GM19023 (cell line): ENCODE results near the gene NUDT4.
"Not testable (repeated sequence)": the region's sequence is repeated elsewhere in the genome, so short reads cannot be mapped to it uniquely, and the experiment has no call there.

Experiments used
- ATAC-seq: cut with Tn5 transposase; IDR thresholded peaks from one replicate; pipeline ENCODE4 v1.9.1; 2021; ENCODE audit warnings: mild to moderate bottlenecking, moderate library complexity; ENCODE audit not compliant: unreplicated experiment

NUDT4 gene

DNA sequence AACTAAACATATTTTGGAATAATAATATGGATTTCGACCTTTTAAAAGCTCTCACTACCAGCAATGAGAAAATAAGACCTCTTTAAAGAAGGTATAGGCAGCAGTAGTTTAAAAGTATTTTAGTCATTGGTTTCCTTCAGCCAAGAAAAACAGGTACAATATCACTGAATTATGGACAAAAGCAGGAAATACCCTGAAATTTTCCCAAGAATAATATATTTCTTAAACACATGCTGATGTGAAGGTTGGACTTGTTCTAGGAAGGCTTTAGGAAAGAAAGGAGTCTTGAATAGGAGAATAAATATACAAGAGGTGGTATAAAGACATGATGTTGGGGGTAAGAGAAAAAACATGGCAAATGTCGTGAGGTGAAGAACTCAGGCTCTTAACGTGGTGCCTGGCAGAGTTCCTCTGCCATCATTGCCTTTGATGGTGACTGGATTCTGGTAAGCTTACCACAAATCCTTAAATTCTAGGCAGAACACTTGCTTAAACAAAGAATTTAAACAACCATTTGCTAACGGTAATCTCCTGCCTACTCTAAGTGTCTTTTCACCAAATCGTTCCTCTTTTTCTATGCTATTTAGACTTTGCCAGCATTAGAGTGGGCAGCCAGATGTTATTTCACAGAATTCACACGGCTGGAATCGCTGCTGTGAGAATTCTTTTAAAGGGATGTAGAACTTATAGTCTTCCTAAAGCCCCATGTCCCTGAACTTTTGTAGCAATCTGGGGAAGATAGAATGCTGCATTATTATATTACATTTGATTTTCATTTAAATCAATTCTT is 11.9 kb upstream of the NUDT4 start:
- no peak for ATAC-seq

DNA sequence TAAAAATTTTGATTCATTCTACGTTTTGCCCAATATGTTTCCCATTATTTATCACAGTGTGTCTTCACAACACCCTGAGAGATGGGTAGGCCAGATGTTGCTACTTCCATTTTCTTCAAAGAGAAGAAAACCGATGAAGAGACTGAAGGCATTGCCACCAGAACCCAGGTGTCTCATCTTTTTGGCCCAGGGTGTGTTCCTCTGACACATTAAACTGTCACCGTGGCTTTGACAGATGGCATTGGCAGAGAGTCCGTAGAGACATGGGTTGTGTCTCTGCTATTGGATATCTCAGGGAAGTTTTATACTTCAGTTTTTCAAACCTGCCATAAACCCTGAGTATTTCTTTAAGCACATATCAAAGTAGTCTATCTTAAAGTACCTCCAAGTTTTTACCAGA is 11.3 kb upstream of the NUDT4 start:
- no peak for ATAC-seq

DNA sequence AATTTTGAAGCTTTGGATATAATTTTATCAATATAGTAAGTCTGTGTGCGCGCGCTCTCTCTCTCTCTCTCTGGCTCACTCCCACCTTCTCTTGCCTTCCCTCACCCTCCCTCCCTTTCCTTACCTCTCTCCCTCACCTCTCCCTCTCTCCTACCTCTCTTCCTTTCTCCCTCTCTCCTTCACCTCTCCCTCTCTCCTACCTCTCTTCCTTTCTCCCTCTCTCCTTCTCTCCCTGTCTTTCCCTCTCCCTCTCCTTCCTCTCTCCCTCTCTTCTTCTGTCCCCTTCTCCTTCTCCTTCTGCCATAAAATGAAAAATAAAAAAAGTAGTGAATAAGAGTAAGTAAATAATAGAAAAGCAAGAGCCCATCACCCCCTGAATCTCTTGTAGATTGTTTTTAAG is 9.0 kb upstream of the NUDT4 start:
- no peak for ATAC-seq

DNA sequence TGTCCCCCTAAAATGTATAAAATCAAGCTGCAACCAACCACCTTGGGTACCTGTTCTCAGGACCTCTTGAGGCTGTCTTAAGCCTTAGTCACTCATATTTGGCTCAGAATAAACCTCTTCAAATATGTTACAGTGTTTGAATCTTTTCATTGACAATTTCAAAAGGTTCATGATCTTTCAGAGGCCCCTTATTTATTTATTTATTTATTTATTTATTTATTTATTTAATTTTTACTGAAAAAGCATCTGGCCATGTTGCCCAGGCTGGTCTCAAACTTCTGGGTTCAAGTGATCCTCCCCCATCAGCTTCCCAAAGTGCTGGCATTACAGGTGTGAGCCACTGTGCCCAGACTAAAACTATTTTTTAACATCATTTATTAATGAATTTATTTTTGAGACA is 8.2 kb upstream of the NUDT4 start:
- ATAC-seq = no peak

DNA sequence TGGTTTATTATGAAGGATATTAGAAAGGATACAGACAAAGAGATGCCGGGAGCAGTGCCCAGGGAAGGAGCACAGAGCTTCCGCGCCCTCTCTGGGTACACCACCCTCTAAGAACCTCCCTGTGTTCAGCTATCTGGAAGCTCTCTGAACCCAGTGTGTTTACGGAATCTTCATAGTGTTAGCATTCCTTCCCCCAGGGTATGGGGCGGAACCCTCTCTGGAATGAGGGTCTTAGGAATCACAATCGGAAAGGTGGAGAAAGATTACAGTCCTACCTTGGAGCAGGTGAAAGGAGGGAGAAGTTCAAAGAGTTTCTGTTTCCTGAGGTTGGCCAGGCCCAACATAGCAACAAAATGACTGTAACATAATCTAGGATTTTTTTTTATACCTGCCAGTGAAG is 6.8 kb upstream of the NUDT4 start:
- ATAC-seq = no peak

DNA sequence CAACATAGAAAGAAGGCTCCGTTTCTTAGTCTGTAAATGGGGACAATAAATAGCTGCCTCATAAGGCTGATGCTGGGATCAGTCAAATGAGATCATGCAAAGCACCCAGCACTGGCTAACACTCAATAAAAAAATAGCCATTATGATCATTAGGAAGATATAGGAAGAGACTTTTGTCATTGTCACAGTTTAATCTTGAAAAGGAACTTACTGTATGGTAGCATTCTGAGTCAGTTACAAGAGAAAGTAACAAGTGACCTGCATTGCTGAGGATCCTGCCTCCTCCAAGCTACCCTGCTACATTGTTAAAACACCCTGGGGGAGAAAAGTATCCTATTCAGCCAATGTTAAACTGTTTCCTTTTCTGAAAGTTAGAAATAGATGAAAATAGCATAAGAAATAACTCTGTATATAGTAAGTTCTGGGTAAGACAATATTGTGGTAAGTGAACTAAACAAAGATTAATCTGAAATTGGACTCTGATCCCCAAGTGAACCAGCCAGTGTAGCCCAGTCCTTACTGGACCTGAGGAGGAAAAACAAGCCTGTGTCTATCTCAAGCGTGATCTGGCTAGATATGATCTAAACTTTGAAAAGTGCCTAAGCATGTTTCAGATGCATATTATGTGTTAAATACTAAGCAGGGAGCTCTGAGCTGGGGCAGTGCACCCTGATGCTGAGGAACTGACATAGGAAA is 3.6 kb upstream of the NUDT4 start:
- no peak for ATAC-seq

DNA sequence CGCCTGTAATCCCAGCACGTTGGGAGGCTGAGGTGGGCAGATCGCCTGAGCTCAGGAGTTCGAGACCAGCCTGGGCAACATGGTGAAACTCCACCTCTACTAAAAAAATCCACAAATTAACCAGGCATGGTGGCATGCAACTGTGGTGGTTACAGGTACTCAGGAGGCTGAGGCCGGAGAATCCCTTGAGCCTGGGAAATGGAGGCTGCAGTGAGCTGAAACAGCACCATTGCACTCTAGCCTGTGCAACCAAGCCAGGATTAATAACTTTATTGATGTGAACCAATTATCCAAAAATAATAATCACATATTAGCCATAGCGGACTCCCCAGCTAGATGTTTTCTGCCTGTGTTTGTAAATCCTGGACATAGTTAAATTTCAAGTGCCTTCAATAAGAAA is 1.8 kb upstream of the NUDT4 start:
- no peak for ATAC-seq

DNA sequence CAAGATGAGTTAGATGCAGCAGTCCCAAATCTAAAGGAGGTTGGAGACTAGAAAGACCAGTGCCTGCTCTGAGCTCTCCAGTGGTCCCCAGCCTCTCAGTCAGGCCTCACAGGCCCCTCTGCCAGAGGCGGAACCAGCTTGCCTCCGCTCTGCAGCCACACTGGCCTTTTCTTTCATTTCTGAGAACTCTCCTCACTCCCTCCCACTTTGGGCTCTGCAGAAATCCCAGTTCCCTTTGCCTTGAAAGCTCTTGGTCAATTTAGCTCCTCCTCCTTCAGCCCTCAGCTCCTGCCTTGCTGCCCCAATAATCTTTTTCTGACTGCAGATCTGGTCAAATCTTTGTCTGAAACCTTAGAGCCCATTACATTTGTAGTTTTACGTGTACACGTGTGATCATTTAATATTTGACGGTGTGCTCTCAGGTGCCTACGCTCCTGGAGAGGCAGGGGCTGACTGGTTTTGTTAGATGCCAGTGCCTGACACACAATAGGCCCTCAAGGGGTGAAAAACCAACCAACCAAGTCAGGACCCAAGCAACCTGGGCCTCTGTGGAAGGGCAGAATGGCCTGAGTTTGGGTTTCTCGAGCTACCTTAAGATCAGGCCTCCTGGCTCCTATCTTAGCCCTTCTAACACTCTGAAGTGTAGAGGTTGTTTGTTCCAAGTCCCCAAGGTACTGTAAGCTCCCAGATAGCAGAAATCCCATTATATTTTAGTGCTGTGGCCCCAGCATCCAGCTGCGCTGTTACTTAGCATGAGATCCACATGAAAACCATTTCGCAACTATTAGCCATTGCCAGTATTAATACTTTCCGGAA is 1.1 kb upstream of the NUDT4 start:
- no peak for ATAC-seq

DNA sequence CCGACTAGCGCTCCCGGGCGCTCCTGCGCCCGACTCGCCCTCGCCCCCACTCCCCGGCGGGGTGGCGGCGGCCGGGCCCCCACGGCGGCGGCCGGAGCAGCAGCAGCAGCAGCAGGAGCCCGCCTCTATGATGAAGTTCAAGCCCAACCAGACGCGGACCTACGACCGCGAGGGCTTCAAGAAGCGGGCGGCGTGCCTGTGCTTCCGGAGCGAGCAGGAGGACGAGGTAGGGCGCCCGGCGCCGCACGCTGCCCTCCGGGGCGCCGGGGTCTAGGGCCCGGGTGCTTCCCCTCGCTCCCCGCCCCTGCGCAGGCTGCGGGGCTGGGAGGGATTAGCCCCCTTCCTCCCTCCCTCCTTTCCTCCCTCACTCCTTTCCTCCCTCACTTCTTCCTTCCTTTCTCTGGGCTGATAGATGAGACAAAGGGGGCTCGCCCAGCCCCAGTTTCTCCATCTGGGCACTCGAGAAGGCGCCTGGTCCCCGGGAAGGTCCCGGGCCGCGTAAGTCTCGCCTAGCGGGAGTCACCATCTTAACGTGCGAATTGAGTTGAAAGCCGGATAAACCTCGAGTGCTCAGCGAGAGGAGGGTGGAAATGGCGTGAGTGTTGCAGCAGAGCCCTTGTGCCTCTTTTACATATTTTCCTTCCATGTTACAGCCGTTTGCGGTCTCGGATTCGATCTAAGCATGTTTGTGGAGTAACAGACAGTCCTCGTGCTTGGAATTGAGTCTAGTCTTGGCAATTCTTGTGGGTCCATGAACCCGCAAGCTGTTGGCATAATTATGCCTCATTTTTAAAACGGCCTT is 672 bp downstream of the NUDT4 start:
- ATAC-seq = peak; percentile 39

DNA sequence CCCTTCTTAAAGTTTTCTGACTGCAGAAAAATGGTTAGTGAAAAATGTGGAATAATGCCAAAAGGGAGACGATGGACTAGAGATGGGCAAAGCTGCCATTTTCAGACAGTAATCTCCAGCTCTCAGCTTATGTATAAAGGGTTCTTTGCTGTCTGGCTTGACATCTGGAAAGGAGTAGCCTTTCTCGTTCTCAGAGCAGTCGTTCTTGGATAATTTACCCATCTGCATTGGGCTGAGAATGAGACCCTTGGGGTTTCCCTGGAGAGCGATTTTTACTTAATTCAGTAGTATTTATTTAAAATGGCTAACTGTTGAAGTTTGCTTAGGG is 1.2 kb downstream of the NUDT4 start:
- no peak for ATAC-seq

DNA sequence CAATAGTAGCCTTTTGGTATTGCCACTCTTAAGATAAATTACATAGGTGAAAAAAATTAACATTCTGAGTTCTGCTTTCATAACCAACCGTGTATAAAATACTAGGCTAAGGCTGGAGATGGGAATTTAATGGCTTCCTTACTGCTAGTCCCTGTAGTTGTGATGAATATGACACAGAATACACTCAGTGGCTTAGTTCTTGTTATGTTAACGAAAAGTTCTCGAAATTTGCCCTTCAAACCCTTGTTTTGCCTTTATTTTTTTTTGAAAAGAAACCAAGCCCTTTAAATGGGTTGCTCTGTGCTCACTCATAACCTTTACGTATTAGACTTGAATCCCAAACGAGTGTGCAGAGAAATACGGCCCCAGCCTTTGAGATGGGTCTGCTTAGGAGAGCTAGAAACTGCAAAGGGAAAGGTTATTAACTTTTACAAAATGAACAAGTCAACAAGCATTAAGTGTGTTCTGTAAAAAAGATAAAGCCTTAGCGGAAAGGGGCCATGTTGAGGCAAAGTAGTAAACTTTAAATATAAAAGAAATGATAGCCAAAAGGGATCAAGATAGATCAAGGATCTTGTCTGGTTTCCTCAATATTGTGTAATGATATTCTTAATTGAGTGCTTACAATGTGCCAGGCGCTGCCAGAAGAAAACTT is 1.7 kb downstream of the NUDT4 start:
- no peak for ATAC-seq

DNA sequence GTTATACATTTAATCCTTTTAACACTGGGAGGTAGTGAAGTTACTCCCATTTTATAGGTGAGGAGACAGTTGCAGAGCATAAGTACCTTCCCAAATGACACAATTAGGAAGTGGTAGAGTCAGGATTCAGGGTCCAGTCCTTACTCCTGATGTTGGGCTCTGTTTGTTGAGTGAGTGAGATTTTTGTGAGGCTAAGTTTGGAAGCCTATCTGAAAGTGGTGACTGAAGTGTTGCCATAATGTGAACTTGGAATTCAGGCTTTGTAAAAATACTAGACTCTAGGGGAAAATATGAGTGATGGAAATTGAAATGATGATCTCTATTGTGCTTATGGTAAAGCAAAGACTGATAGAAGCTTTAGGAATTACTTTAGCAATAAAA is 2.2 kb downstream of the NUDT4 start:
- no peak for ATAC-seq

DNA sequence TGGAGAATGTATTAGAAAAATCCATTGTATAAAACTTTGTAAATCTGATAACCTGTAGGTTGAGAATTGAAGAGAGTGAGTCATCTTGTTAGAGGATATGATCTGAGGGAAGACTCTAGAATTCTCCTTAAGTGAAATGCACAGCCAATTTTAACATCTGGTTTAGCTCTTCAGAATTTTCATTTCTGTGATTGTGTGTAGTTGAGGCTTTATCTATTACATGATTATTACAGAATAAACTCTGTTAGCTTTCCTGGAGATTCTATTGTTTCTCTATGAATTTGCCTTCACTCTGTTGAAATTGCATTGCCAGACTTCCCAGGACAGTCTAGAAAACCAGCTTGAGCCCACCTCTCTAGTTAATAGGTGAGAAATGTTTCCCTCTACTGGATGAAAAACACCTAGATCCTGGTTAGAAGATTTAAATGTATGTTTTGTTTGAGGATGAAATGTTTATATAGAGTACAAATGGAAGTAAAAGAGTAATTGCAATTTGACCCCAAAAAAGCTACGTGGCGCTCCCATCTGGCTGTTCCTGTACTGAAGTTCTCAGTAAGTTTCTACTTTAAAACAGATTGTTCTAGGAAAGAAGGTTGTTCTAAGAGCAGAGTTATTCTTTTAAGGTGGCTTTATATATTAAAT is 2.9 kb downstream of the NUDT4 start:
- no peak for ATAC-seq

DNA sequence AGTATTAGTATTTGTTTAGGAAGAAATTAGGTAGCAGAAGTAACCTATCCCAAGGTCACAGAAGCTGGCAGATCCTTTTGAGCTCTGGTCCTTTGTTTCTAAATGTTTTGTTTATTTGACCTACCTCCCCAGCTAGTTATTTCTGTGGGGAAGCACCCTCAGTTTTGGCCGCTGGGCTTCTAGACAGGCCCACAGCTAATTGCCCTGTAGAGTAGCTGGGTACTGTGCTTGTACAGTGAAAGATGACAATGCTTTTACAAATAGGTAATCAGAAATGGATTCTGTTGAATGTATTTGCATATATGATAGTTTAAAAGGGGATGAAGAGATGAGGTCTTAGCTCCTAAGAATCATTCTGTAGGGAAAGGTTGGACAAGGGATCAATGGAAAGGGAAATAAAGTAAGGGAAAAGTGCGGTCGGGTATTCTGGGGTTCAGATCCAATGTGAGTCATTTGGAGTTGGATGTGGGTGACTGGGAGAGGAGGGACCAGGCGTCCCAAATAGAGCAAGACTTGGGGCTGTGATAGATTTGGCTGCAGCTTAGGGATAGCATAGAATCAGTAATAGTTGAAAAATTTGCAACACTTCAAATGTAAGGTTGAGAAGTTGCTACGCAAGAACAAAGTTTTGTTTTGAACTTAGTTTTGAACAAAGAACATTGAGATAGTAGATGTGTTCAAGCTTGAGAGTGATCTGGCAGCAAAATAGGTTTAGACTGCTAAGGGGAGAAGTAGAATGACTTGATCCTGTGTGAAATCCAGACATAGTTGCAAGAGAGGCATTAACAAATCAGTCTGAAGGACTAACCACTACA is 3.6 kb downstream of the NUDT4 start:
- no peak for ATAC-seq

DNA sequence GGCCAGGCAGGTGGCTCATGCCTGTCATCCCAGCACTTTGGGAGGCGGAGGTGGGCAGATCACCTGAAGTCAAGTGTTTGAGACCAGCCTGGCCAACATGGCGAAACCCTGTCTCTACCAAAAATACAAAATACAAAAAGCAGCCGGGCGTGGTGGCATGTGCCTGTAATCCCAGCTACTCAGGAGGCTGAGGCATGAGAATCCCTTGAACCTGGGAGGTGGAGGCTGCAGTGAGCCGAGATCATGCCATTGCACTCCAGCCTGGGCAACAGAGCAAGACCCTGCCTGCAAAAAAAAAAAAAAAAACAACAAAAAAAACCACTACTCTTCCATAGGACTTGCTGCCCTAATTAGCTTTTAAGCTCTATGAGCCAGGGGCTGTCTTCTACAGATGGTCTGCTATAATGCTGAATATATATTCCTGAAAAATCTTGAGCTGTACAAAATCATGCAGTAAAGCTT is 4.3 kb downstream of the NUDT4 start:
- not testable (repeated sequence) for ATAC-seq

DNA sequence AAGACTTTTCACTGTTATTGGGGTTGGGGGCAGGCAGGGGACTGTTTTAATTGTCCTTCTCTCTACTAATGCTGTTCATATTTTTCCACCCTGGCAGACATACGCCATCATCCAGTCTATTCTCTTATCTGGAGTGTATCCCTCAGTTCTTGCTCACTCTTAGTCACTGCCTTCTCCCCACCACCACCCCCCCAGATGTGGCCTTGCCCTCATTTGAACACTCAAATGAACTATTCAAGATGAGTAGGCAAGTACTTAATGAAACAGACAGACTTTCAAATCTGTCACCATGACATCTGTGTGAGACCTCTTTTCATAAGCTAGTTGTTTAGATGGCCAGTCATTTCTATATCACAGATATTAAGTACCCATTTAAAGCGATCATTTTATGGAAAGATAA is 10.1 kb downstream of the NUDT4 start:
- peak; percentile 48 for ATAC-seq

DNA sequence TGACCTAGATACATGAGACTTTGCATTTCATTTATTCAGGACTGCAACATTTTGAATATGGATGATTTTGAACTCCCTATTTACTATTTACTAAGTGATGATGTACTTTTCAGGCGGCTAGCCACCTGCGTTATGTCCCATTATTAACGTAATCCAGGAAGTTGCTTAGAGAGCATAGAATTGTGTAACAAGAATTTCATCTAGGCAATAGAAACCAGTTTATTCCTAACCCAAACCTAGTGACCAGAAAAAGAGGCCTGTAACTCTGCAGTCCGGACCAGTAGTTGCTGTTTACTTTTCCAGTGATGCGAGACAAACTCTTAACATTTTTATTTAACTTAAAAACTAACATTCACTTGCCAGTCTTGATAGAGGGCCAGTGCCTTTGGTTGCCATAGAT is 12.3 kb downstream of the NUDT4 start:
- no peak for ATAC-seq

DNA sequence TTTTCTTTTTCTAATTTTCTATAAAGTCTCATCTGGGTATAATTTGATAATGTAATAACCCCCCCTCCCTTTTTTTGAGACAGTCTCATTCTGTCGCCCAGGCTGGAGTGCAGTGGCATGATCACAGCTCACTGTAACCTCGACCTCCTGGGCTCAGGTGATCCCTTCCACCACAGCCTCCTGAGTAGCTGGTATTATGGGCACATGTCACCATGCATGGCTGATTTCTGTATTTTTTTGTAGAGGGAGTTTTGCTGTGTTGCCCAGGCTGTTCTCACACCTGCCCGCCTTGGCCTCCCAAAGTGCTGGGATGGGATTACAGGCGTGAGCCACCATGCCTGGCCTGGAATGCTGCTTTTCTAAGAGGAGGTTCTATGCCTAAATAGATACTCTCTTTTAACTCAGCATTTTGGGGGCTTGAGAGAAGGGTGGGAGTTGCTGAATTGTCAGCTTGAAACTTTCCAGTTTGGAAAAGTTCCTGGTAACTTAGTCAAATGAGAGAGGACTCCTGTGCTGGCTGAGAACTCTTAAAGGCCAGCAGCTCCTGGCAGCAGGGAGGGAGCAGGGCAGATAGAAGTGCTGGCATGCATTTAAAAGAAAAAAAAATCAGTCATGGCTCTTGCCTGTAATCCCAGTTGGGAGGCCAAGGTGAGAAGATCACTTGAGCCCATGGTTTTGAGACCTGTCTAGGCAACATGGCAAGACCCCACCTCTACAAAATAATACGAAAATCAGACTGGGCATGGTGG is 13.0 kb downstream of the NUDT4 start:
- no peak for ATAC-seq

DNA sequence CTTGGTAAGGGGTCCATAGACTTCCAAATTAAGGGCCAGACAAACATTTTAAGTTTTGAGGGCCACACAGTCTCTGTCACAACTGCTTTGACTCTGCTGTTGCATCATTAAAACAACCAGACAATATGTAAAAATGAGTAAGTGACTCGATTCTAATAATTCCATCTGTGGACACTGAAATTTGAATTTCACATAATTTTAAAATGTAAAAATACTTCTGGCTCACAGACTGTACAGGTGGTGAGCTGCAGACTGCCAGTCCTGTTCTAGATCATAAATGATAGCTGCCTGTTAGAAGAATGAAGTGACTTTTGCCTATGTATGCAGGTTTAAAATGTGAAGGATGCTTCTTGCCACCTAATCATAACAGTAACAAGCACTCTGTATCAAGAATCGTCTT is 15.7 kb downstream of the NUDT4 start:
- no peak for ATAC-seq
